MM.1S (cell line): ENCODE measurements around the gene POLR2F.

ENCODE experiments used
- DNase-seq: peaks from one replicate; pipeline ENCODE4 v3.0.0-alpha.2; 2015
- H2AFZ ChIP-seq: fragments of 300-600 bp; sonication (generic); 2 replicates; pipeline ENCODE4 v1.6.0; 2016; ENCODE audit warnings: antibody characterized with exemption, low read length
- H3F3A ChIP-seq: fragments of 300-600 bp; sonication (generic); 2 replicates; pipeline ENCODE4 v1.6.1; 2016; ENCODE audit warnings: mild to moderate bottlenecking, antibody characterized with exemption, low read length, moderate library complexity, mixed read lengths; ENCODE audit not compliant: insufficient read depth
- H3K27ac ChIP-seq: fragments of 300-600 bp; sonication (generic); 2 replicates; pipeline ENCODE4 v1.5.1; 2016; ENCODE audit warnings: mild to moderate bottlenecking, low read length
- H3K27me3 ChIP-seq: fragments of 300-600 bp; sonication (generic); replicated peaks from 2 replicates; pipeline ENCODE4 v1.6.0; 2016; ENCODE audit warnings: low read length; ENCODE audit not compliant: insufficient read depth
- H3K36me3 ChIP-seq: fragments of 300-600 bp; sonication (generic); replicated peaks from 2 replicates; pipeline ENCODE4 v1.6.1; 2016; ENCODE audit warnings: mild to moderate bottlenecking, low read length, mixed read lengths; ENCODE audit not compliant: insufficient read depth
- H3K4me1 ChIP-seq: fragments of 300-600 bp; sonication (generic); 2 replicates; pipeline ENCODE4 v1.6.1; 2016; ENCODE audit warnings: low read length, mixed read lengths
- H3K4me2 ChIP-seq: fragments of 300-600 bp; sonication (generic); 2 replicates; pipeline ENCODE4 v1.6.0; 2016; ENCODE audit warnings: low read depth, low read length
- H3K4me3 ChIP-seq: fragments of 300-600 bp; sonication (generic); 2 replicates; pipeline ENCODE4 v1.5.1; 2016; ENCODE audit warnings: low read length, mixed read lengths
- H3K79me2 ChIP-seq: fragments of 300-600 bp; sonication (generic); 2 replicates; pipeline ENCODE4 v1.6.1; 2016; ENCODE audit warnings: mixed run types, low read length, mixed read lengths
- H3K9ac ChIP-seq: fragments of 300-600 bp; sonication (generic); 2 replicates; pipeline ENCODE4 v1.6.1; 2016; ENCODE audit warnings: low read length, mixed read lengths
- H3K9me2 ChIP-seq: fragments of 300-600 bp; sonication (generic); replicated peaks from 2 replicates; pipeline ENCODE4 v1.6.1; 2016; ENCODE audit warnings: mild to moderate bottlenecking, low read length, mixed read lengths; ENCODE audit not compliant: insufficient read depth
- H3K9me3 ChIP-seq: fragments of 300-600 bp; sonication (generic); replicated peaks from 2 replicates; pipeline ENCODE4 v1.6.1; 2016; ENCODE audit warnings: mild to moderate bottlenecking, low read length, mixed read lengths; ENCODE audit not compliant: insufficient read depth
- H4K20me1 ChIP-seq: fragments of 300-600 bp; sonication (generic); 2 replicates; pipeline ENCODE4 v1.6.1; 2016; ENCODE audit warnings: mild to moderate bottlenecking, low read length, moderate library complexity, mixed read lengths; ENCODE audit not compliant: insufficient read depth
- CTCF ChIP-seq: fragments of 300-600 bp; sonication (generic); IDR thresholded peaks from 2 replicates; pipeline ENCODE4 v1.5.1; 2016; ENCODE audit warnings: antibody characterized with exemption, low read length, mixed read lengths
- EZH2 ChIP-seq: fragments of 300-600 bp; sonication (generic); optimal IDR thresholded peaks from 2 replicates; pipeline ENCODE3; 2017; ENCODE audit warnings: low read depth, mild to moderate bottlenecking, antibody characterized with exemption, low read length, mixed read lengths
- EZH2phosphoT487 ChIP-seq: fragments of 300-600 bp; sonication (generic); IDR thresholded peaks from 2 replicates; pipeline ENCODE4 v1.6.1; 2018; ENCODE audit warnings: antibody characterized with exemption, low read length

The POLR2F gene

GRCh38 chr22:37970864-37971263 lies 17.4 kb downstream of the POLR2F start:
- Histone ChIP-seq H3F3A (no peaks in the 10 kb centered on the region), H3K4me3 (no peak overlapping the region), H3K9me3 (no peaks in the 10 kb centered on the region), H3K4me2 (no peak overlapping the region), H3K36me3 (no peaks in the 10 kb centered on the region), H2AFZ (no peak overlapping the region), H3K79me2 (peaks cover 3% of the 10 kb centered on the region; the same call in 1 of the 2 replicates), H4K20me1 (no peaks in the 10 kb centered on the region), H3K27me3 (no peaks in the 10 kb centered on the region), H3K27ac (no peak overlapping the region), H3K9ac (no peak overlapping the region), H3K4me1 (no peaks in the 10 kb centered on the region), H3K9me2 (no peaks in the 10 kb centered on the region)
- no peak for DNase-seq
- no peak for TF ChIP-seq EZH2phosphoT487
- no peak for TF ChIP-seq EZH2
- TF ChIP-seq CTCF: no peak

GRCh38 chr22:37971475-37972434 lies 18.3 kb downstream of the POLR2F start:
- no peak overlapping the region for H3K4me2 ChIP-seq

GRCh38 chr22:37972527-37972926 lies 19.0 kb downstream of the POLR2F start:
- Histone ChIP-seq H2AFZ (no peak overlapping the region), H3K9ac (no peak overlapping the region), H3K79me2 (no peaks in the 10 kb centered on the region), H3K36me3 (no peaks in the 10 kb centered on the region), H3K4me1 (no peaks in the 10 kb centered on the region), H4K20me1 (no peaks in the 10 kb centered on the region), H3K4me3 (no peak overlapping the region), H3K4me2 (no peak overlapping the region), H3K9me3 (no peaks in the 10 kb centered on the region), H3K27ac (no peak overlapping the region), H3K9me2 (no peaks in the 10 kb centered on the region), H3K27me3 (no peaks in the 10 kb centered on the region), H3F3A (no peaks in the 10 kb centered on the region)
- TF ChIP-seq EZH2: no peak
- TF ChIP-seq EZH2phosphoT487: no peak
- DNase-seq: no peak

More at GRCh38 chr22:37971475-37972434, 18.3 kb downstream of the POLR2F start:
- no peak overlapping the region for H2AFZ ChIP-seq
- no peaks in the 10 kb centered on the region for H3F3A ChIP-seq
- no peak overlapping the region for H3K4me3 ChIP-seq
- no peaks in the 10 kb centered on the region for H3K27me3 ChIP-seq
- TF ChIP-seq EZH2phosphoT487 (no peak), EZH2 (no peak), CTCF (no peak)
- no peaks in the 10 kb centered on the region for H4K20me1 ChIP-seq
- no peak for DNase-seq
- no peaks in the 10 kb centered on the region for H3K4me1 ChIP-seq
- no peaks in the 10 kb centered on the region for H3K9me2 ChIP-seq
- no peak overlapping the region for H3K27ac ChIP-seq
- H3K9ac ChIP-seq: no peak overlapping the region
- no peaks in the 10 kb centered on the region for H3K36me3 ChIP-seq
- H3K9me3 ChIP-seq: no peaks in the 10 kb centered on the region
- no peaks in the 10 kb centered on the region for H3K79me2 ChIP-seq
